GM21737 (cell line): Measurements from ENCODE around the gene ZNF492.
"Not testable (repeated sequence)": the region's sequence is repeated elsewhere in the genome, so short reads cannot be mapped to it uniquely, and the experiment has no call there.

Source experiments
- ATAC-seq: cut with Tn5 transposase; IDR thresholded peaks from one replicate; pipeline ENCODE4 v1.9.1; 2021; ENCODE audit warnings: mild to moderate bottlenecking, moderate library complexity; ENCODE audit not compliant: unreplicated experiment

The ZNF492 gene

GRCh38 chr19:22633706-22634449 is at the start of gene ZNF492:
Gene ZNF492 (plus strand): TSS chr19:22634324. CDS start chr19:22653400, 19,076 bp downstream.
- ATAC-seq: not testable (repeated sequence)

- ATAC-seq: no peak
These were observed 38.7 kb upstream of the ZNF492 start for GRCh38 chr19:22595422-22595821.

- ATAC-seq: no peak
These were observed 38.2 kb upstream of the ZNF492 start for GRCh38 chr19:22595918-22596341.

- ATAC-seq: no peak
These were observed 33.2 kb upstream of the ZNF492 start for GRCh38 chr19:22600690-22601648.

GRCh38 chr19:22601906-22602630 is 32.1 kb upstream of the ZNF492 start:
- ATAC-seq: no peak

DNA sequence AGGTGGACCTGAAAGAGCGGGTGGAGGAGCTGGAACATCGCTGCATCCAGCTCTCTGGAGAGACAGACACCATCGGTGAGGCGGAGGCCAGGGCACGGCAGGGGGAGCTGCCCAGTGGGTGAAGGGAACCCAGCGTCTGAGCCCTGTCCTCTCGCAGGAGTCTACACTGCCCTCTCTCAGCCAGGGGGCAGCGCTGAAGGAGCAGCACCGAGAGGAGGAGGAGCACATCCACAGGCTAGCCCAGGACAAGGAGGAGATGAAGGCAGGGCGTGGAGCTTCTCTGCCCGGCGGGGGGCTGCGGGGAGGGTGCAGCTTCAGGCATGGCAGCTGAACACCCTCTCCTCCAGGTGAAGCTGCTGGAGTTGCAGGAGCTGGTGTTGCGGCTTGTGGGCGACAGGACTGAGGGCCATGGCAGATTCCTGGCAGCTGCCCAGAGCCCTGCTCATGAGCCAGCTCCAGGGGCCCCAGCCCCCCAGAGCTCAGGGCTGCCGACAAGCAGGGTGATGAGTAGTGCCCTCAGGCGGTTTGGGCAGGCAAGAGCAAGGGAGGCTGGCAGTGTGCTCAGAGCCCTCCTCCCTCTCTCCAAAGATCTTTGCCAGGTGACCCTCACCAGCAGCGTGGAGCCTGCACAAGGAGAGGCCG is 31.4 kb upstream of the ZNF492 start:
- ATAC-seq: no peak

DNA sequence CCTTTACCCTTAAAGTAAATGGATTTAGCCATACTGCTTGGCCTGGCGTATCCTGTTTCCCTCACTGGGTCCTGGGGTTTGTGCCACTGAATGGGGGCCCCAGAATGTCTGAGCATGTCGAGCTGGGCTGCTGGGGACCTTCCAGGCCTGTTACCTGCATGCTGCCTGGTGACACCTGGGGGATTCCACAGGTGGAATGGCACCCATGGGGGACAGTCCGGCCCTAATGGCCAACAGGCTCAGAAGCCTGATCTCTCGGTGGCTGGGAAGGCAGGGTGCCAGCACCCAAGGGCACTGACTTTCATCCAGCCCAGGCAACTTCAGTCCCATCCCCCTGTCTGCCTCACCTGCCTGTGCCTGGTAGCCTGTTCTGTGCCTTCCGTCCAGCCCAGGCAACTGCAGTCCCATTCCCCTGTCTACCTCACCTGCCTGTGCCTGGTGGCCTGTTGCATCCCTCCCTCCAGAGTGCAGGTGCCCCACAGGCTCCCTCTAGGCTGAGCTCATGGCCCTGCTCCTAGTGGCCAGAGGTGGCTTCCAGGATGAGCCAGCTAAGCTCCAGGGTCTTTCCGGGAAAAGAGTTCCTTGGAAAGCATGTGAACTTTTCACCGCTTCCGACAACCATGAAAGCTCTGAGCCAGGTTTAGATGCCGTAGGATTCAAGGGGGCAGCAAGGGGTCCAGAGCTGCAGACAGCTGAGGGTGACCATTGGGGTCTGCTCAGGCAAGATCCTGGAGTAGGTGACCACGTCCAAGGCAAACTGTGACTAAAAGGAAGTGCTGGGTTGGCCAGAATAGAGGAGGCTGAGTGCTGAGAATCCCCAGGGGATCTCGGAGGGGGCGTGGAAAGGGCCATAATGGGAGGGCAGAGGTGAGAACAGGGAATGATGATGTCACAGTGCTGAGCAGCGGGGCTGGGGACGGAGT is 30.3 kb upstream of the ZNF492 start:
- no peak for ATAC-seq

GRCh38 chr19:22604571-22605274 is 29.4 kb upstream of the ZNF492 start:
- ATAC-seq: no peak

GRCh38 chr19:22605275-22606211 is 28.6 kb upstream of the ZNF492 start:
- no peak for ATAC-seq

DNA sequence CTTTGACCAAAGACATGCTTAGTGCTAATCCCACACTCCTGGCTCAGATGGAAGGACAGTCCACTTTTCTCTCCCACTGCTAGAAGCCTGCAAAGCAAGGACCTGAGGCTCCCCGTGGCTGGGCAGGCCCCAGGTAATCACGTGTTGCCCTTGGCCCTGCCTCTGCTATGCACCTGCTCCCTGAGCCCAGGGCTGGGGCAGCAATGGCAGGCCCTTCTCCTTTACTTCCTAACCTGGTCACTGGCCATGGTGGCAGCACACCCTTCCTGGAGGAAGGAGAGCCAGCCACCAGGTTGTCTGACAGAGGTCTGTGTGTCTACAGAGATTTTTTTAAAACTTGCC is 27.9 kb upstream of the ZNF492 start:
- no peak for ATAC-seq

DNA sequence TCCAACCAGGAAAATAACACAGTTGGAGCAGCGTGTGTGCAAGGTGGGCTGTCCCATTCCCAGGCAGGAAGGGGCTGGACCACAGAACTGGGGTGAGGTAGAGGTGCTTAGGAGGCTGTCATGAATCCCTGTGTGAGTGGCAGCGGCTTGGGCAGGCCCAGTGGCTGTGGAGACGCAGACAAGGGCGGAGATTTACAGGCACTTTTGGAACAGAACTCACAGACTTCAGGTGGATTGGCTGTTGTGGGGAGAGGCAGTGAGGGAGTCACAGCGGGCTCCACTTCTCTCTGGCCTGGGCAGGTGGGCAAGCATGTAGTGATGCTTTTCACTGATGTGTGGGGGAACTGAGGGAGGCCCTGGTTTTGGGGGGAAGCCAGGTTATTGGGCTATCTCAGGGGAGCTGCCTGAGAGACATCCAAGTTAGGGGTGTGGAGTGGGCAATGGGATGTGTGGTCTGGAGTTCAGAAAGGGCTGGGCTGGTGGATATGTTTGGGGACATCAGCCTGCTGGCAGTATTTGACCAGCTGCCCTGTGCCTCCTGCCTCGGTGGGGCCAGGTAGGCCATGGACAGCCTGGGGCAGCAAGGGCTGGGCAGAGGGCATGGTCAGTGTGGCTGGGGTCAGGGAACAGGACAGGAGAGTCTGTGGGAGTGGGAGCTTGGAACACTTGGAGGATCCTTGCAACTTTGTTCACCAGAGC is 27.0 kb upstream of the ZNF492 start:
- ATAC-seq: no peak

- no peak for ATAC-seq
These were observed 26.3 kb upstream of the ZNF492 start for GRCh38 chr19:22607653-22608430.

DNA sequence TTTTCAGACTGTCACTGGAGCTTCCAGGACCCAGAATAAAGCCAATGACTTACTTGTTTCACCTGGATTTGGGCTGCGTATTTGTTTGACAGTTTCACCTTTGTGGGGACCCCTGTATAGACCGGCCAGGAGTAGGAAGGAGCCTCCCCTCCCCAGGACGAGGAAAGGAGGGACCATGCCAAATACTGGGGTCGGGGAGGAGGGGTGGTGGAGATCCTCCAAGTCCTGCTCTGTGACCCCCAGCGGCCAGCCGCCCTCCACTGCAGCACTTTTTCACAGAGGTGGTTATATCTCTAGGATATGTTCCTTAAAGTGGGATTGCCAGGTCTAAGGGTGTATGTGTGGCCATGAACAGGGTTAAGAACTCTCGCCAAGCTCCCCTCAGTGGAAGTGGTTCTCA is 25.7 kb upstream of the ZNF492 start:
- no peak for ATAC-seq

GRCh38 chr19:22609630-22610029 is 24.5 kb upstream of the ZNF492 start:
- no peak for ATAC-seq

GRCh38 chr19:22610121-22610520 is 24.0 kb upstream of the ZNF492 start:
- ATAC-seq: no peak

DNA sequence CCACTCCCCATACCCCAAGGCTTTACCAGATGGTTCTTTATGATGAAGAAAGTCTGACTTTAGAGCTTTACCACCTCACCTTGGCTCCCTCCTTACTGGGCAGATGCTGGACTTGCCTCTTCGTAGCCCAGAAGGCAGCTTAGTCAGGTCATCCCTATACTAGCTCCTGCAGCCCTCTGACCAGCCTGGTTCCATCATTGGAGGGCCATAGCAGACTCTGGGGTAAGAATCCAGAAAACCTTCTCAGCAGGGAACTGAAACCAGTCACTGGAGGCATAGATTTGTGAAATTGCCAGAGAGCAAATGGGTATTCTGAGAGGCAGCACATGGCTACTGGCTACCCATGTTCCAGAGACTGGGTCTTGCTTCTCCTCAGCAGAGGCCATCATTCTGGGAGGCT is 21.8 kb upstream of the ZNF492 start:
- no peak for ATAC-seq

- ATAC-seq: no peak
These were observed 17.5 kb upstream of the ZNF492 start for GRCh38 chr19:22616659-22617058.
